Neural cell (in vitro differentiated cells): Measurements from ENCODE around the gene SSUH2. TPM values are rescaled to one million over a fixed set of nuclear protein-coding genes. Genes with fewer than 3 reads are reported as not detected.

Experiments used
- H2AFZ ChIP-seq: fragments of 200-600, 300-800 bp; sonication (generic), shearing (Covaris generic); 2 replicates; pipeline ENCODE4 v1.6.0; 2014; ENCODE audit warnings: low read depth, mild to moderate bottlenecking, antibody characterized with exemption, low read length, moderate library complexity
- H3F3A ChIP-seq: fragments of 200-600 bp; shearing (Covaris generic); 2 replicates; pipeline ENCODE4 v1.6.1; 2016; ENCODE audit warnings: mild to moderate bottlenecking, moderate library complexity, mixed read lengths, antibody characterized with exemption, low read length; ENCODE audit not compliant: insufficient read depth, poor library complexity, severe bottlenecking
- H3K27ac ChIP-seq: fragments of 200-600, 300-800 bp; sonication (generic), shearing (Covaris generic); 2 replicates; pipeline ENCODE4 v1.5.1; 2014; ENCODE audit warnings: mild to moderate bottlenecking, low read length, moderate library complexity
- H3K27me3 ChIP-seq: fragments of 300-800, 200-600 bp; sonication (generic), shearing (Covaris generic); 2 replicates; pipeline ENCODE4 v1.6.0; 2014; ENCODE audit warnings: mild to moderate bottlenecking, low read depth, low read length, moderate library complexity; ENCODE audit not compliant: insufficient read depth
- H3K36me3 ChIP-seq: fragments of 300-800, 200-600 bp; sonication (generic), shearing (Covaris generic); 2 replicates; pipeline ENCODE4 v1.5.1; 2014; ENCODE audit warnings: mild to moderate bottlenecking, antibody characterized with exemption, low read length, moderate library complexity; ENCODE audit not compliant: insufficient read depth
- H3K4me2 ChIP-seq: fragments of 300-800, 200-600 bp; sonication (generic), shearing (Covaris generic); 2 replicates; pipeline ENCODE4 v1.6.0; 2014; ENCODE audit warnings: mild to moderate bottlenecking, low read length
- H3K4me3 ChIP-seq: fragments of 300-800, 200-600 bp; sonication (generic), shearing (Covaris generic); 2 replicates; pipeline ENCODE4 v1.5.1; 2014; ENCODE audit warnings: mild to moderate bottlenecking, low read length, moderate library complexity
- H3K79me2 ChIP-seq: fragments of 200-600 bp; shearing (Covaris generic); replicated peaks from 2 replicates; pipeline ENCODE4 v1.6.0; 2014; ENCODE audit warnings: mild to moderate bottlenecking, low read length, moderate library complexity; ENCODE audit not compliant: insufficient read depth
- H3K9ac ChIP-seq: fragments of 300-800, 200-600 bp; sonication (generic), shearing (Covaris generic); 2 replicates; pipeline ENCODE4 v1.6.1; 2016; ENCODE audit warnings: mild to moderate bottlenecking, low read length, mixed read lengths
- H3K9me2 ChIP-seq: fragments of 200-600 bp; shearing (Covaris generic); 2 replicates; pipeline ENCODE4 v1.6.1; 2016; ENCODE audit warnings: mild to moderate bottlenecking, low read length, mixed read lengths; ENCODE audit not compliant: insufficient read depth
- H3K9me3 ChIP-seq: fragments of 200-600, 300-800 bp; sonication (generic), shearing (Covaris generic); 2 replicates; pipeline ENCODE4 v1.6.1; 2016; ENCODE audit warnings: mild to moderate bottlenecking, mixed run types, low read length, moderate library complexity, mixed read lengths
- H4K20me1 ChIP-seq: fragments of 200-600 bp; shearing (Covaris generic); 2 replicates; pipeline ENCODE4 v1.6.1; 2016; ENCODE audit warnings: mild to moderate bottlenecking, mixed run types; ENCODE audit not compliant: insufficient read depth
- CTCF ChIP-seq: fragments of 450-650 bp; IDR thresholded peaks from 2 replicates; pipeline ENCODE4 v1.5.1; 2014; ENCODE audit warnings: antibody characterized with exemption, mild to moderate bottlenecking, moderate library complexity; ENCODE audit not compliant: poor library complexity, severe bottlenecking
- EP300 ChIP-seq: fragments of 450-650 bp; conservative IDR thresholded peaks from 2 replicates; pipeline ENCODE4 v1.6.1; 2014; ENCODE audit warnings: antibody characterized with exemption, mild to moderate bottlenecking, moderate library complexity; ENCODE audit not compliant: poor library complexity, severe bottlenecking
- EZH2 ChIP-seq: fragments of 200-600, 300-800 bp; shearing (Covaris generic), sonication (generic); IDR thresholded peaks from 2 replicates; pipeline ENCODE4 v1.6.1; 2014; ENCODE audit warnings: antibody characterized with exemption, low read length, borderline replicate concordance, mild to moderate bottlenecking; ENCODE audit not compliant: insufficient read depth, poor library complexity, severe bottlenecking
- MXI1 ChIP-seq: fragments of 450-650 bp; conservative IDR thresholded peaks from 2 replicates; pipeline ENCODE4 v1.6.1; 2014; ENCODE audit warnings: antibody characterized with exemption, mild to moderate bottlenecking; ENCODE audit not compliant: poor library complexity, severe bottlenecking
- POLR2AphosphoS5 ChIP-seq: IDR thresholded peaks from 2 replicates; pipeline ENCODE4 v1.6.1; 2012
- RAD21 ChIP-seq: fragments of 450-650 bp; conservative IDR thresholded peaks from 2 replicates; pipeline ENCODE4 v1.6.1; 2014; ENCODE audit warnings: antibody characterized with exemption, mild to moderate bottlenecking, moderate library complexity
- SMC3 ChIP-seq: fragments of 450-650 bp; conservative IDR thresholded peaks from 2 replicates; pipeline ENCODE4 v1.6.1; 2014; ENCODE audit warnings: antibody characterized with exemption, mild to moderate bottlenecking, moderate library complexity; ENCODE audit not compliant: poor library complexity
- TAF1 ChIP-seq: IDR thresholded peaks from 2 replicates; pipeline ENCODE4 v1.6.1; 2012; ENCODE audit warnings: low read depth
- polyA plus RNA-seq: library from polyadenylated mRNA; depleted of rRNA; stranded (reverse); fragments of >200 nt; gene quantifications from 2 replicates; pipeline ENCODE4 v1.2.3, GENCODE V29; 2014
- TF ChIP-seq, protein P1 (sequence below): IDR thresholded peaks from 2 replicates; pipeline ENCODE4 v1.6.1; 2012; ENCODE audit warnings: borderline replicate concordance

The SSUH2 gene
- polyA plus RNA-seq, 1 donor from 2014 or later: 0.88 TPM

- TF ChIP-seq TAF1 (no peak), MXI1 (no peak), POLR2AphosphoS5 (no peak), SMC3 (no peak), RAD21 (no peak), EZH2 (no peak), EP300 (no peak), CTCF (no peak)
- TF ChIP-seq, protein P1, sequence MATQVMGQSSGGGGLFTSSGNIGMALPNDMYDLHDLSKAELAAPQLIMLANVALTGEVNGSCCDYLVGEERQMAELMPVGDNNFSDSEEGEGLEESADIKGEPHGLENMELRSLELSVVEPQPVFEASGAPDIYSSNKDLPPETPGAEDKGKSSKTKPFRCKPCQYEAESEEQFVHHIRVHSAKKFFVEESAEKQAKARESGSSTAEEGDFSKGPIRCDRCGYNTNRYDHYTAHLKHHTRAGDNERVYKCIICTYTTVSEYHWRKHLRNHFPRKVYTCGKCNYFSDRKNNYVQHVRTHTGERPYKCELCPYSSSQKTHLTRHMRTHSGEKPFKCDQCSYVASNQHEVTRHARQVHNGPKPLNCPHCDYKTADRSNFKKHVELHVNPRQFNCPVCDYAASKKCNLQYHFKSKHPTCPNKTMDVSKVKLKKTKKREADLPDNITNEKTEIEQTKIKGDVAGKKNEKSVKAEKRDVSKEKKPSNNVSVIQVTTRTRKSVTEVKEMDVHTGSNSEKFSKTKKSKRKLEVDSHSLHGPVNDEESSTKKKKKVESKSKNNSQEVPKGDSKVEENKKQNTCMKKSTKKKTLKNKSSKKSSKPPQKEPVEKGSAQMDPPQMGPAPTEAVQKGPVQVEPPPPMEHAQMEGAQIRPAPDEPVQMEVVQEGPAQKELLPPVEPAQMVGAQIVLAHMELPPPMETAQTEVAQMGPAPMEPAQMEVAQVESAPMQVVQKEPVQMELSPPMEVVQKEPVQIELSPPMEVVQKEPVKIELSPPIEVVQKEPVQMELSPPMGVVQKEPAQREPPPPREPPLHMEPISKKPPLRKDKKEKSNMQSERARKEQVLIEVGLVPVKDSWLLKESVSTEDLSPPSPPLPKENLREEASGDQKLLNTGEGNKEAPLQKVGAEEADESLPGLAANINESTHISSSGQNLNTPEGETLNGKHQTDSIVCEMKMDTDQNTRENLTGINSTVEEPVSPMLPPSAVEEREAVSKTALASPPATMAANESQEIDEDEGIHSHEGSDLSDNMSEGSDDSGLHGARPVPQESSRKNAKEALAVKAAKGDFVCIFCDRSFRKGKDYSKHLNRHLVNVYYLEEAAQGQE: no peak
- Histone ChIP-seq H3K4me3 (no peak overlapping the region), H3K79me2 (no peaks in the 10 kb centered on the region), H3F3A (no peaks in the 10 kb centered on the region), H2AFZ (no peak overlapping the region), H3K9me2 (no peaks in the 10 kb centered on the region), H3K27ac (no peak overlapping the region), H3K36me3 (no peaks in the 10 kb centered on the region), H3K9me3 (no peaks in the 10 kb centered on the region), H3K4me2 (no peak overlapping the region), H3K9ac (no peak overlapping the region), H3K27me3 (no peaks in the 10 kb centered on the region), H4K20me1 (no peaks in the 10 kb centered on the region)
These were observed 25.6 kb downstream of the SSUH2 start for GRCh38 chr3:8618950-8619349.

DNA sequence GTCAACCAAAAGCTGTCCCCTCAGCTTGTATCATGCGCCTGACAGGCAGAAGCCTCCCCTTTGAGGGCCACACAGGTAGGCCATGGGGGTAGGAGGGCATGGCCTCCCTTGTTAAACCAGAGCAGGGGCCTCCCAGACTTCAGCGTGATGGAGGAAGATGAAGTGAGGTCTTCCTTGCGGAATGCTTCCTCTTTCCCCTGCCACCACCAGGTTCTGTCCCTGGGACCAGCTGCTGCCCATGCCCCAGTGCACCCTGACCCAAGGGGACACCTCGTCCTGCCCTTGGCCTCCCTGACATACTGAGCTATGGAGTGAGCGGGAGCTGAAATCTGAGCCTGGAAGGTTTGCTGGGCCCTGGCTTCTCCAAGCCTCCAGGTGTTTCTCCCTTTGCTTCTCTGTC lies 26.7 kb downstream of the SSUH2 start:
- Histone ChIP-seq H3K4me2 (no peak overlapping the region), H3K79me2 (no peaks in the 10 kb centered on the region), H2AFZ (no peak overlapping the region), H3K9me3 (no peaks in the 10 kb centered on the region), H3K27me3 (no peaks in the 10 kb centered on the region), H3K9me2 (no peaks in the 10 kb centered on the region), H3K27ac (no peak overlapping the region), H3K4me3 (no peak overlapping the region), H4K20me1 (no peaks in the 10 kb centered on the region), H3F3A (no peaks in the 10 kb centered on the region), H3K36me3 (no peaks in the 10 kb centered on the region), H3K9ac (no peak overlapping the region)
- TF ChIP-seq CTCF (no peak), RAD21 (no peak), POLR2AphosphoS5 (no peak), EP300 (no peak), SMC3 (no peak)
